GM21390 (cell line): ENCODE results near the gene DLGAP1.

ENCODE experiments used
- ATAC-seq: cut with Tn5 transposase; IDR thresholded peaks from one replicate; pipeline ENCODE4 v1.9.1; 2021; ENCODE audit not compliant: unreplicated experiment

Gene DLGAP1

DNA sequence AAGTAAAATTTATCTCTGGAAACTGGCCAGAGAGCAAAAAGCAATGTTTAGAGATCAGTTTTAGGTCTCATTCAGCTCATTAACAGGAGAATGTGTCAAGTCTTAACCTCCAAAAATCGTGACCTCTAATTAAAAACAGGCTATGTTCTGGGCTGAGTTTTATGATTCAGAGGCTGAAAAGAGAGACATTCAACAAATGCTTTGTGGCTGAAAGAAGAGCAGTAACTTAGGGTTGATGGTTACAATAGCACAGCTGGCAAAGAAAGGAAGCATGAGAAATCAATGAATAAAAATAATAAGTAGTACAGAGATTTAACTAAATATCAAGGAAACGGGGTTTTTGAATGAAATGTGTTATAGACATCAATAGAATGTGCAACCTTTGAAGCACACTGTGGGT, 992.1 kb downstream of the DLGAP1 start:
- no peak for ATAC-seq

DNA sequence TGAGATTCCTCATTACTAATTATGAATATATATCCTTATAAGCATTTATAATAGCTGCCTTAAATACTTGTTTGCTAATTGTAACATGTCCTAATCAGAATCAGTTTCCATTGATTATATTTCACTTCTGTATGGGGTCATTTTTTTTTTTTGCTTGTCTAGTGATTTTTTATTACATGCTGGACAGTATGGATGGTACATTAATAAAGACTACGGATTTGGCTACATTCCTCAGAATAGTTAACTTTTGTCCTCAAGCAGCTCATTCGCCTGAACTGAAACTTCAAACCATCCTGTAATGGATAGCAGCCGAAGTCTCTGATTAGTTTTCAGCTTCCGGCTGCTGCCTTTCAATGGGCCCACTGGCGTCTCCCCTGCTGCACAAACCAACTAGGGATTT, 993.4 kb downstream of the DLGAP1 start:
- no peak for ATAC-seq

DNA sequence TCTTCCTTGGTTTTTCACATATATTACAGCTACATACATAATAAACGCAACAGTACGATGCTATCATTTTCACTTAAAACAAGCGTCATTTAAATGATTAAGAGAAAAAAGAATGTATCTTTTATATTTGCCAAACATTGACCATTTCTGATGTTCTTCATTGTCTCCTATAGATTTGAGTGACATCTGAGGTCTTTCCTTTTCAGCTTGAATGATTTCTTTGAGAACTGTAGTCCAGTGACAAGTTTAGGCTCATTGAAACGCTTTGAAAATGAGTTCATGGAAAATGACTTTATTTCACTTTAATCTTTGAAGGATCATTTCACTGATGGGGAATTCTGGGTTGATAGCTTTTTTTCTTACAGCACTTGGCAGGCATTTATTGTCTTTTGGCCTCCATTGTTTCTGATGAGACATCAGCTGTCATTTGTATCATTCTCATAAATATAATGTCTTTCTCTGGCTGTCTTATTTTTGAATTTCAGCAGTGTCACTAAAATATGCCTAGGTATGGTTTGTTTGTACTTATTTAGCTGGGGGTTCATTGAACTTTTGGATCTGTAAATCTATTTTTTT, 994.2 kb downstream of the DLGAP1 start:
- no peak for ATAC-seq

DNA sequence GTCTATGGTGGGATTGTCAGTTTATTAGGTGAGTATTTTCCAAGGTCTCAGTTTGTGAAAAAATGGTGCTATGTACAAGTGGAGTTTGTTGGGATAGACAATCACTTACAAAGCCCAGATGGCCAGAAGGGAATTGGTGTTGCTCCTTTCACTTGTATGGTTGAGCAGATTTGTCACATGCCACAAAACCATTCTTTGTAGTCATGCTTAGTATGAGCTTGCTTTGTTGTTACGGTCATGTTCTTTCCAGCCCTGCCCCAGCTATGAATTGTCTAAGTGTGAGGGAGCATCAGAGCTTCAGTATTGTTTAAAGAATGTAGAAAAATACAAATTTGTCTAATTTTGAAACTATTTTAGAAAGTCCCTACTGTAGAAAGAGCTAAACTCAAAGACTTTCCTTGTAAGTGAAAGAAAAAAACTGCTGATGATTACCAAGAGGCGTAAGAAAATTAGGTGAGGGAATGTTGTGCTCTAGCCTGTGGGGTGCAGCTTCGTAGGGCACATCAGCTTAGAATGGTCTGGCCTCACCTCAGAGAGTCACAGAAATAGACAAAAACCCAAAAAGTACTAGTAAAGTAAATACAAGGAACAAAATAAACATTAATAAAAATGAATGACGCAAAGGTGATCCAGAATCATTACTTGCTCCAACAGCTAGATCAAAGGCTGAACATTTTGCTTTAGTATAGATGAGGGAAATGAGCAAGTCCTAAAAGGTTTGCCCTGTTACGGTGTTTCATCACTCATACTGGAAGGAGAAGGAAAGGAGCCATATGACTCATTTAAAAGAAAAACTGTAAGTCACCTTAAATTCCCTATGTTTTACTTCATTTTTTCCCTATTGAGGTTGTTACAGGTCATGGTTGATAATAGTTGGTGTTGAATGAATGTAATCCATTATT, 995.9 kb downstream of the DLGAP1 start:
- no peak for ATAC-seq

DNA sequence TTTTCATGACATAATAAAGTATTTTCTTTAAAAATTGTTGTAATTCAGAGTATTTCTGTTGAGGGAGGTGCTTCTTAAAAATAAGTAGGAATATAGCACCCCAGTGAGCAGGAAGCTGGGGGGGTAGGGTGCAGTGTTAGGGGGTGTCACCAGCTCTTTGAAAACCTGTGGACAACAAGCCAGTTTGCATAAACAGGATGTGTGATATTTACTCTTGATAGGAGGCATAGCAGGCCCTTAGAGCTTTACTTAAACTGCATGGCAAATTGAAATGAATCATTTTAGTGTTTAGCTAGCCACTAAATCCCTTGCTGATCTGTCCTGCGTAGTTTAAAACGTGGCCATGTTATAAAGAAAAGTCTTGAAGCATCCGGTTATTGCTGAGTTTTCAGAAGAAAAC, 996.7 kb downstream of the DLGAP1 start:
- no peak for ATAC-seq

DNA sequence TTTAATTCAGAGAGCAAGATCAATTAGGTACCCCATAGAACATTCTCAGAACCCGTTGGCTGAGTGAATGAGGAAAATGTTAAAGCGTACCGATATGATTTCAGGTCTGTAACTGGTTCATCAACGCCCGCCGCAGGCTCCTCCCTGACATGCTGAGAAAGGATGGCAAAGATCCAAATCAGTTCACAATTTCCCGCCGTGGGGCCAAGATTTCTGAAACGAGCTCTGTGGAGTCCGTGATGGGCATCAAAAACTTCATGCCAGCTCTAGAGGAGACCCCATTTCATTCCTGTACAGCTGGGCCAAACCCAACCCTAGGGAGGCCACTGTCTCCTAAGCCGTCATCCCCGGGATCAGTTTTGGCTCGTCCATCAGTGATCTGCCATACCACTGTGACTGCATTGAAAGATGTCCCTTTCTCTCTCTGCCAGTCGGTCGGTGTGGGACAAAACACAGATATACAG, 997.8 kb downstream of the DLGAP1 start:
- ATAC-seq, result no peak

DNA sequence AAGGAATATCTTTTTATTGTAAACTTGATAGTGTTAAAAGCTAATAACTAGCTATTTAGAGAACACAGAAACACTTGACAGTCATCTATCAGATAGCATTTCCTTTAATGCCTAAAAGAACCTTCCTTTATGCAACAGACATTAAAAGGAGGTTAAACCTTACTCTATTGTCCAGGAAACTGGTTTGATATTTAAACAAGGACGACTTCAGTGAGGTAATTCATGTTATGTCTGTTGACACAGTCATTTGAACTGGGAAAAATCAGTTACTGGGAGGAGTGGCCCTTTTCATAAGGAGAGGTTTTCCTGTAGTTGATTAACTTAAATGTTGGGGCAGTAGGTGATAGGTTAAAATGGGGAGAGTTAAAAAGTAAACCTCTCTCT, 998.4 kb downstream of the DLGAP1 start:
- no peak for ATAC-seq

DNA sequence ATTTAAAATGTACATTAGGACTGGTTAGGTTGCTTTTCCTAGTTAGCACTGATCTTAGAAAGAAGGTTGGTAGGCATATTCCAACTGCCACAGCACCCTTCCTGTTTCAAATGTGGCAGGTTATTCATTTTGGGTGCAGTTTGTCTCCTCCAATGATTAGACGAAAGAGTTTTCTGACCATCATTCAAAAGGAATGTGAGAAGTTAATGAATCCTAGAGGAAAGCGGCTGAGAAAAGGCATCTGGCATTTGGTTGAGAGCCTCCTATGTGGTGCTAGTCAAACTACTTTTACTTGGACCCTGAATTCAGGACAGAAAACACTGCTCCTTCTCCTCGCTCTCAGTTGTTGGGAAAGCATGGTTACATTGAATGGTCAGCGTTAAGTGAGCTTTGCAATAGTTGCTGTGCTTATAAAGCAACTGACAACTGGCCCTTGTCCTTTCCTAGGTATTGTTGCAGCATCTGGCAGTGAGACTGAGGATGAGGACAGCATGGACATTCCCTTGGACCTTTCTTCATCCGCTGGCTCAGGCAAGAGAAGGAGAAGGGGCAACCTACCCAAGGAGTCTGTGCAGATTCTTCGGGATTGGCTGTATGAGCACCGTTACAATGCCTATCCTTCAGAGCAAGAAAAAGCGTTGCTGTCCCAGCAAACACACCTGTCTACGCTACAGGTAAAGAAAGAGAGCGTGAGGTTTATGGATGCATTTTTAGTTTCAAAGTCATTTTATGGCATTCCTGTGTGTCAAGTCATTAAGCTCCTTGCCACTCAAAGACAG, 999.0 kb downstream of the DLGAP1 start:
- no peak for ATAC-seq

DNA sequence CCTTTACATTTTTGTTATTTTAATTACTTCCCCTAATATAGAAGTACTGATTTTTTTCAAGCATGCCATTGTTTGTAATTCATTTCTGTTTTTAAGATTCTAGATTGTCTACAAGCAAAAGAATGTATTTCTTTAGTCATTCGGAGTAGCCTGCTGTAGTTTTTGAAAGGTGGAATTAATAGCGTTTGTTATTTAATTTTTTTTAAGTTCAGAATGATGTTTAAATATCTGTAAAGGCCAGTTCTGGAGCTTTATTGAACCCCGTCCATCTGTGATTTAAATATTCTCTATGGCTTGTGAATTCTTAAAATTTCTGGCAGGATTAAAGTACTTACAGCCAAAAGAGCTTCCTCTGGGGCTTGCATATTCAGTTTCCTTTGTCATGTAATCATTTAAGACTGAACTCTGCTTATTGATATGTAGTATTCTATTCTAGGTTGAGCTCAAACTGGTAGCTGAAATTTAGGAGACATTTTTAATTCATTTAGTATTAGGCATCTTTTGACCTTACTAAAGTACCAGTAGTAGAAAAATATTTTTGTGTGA, 999.9 kb downstream of the DLGAP1 start:
- ATAC-seq, result no peak

DNA sequence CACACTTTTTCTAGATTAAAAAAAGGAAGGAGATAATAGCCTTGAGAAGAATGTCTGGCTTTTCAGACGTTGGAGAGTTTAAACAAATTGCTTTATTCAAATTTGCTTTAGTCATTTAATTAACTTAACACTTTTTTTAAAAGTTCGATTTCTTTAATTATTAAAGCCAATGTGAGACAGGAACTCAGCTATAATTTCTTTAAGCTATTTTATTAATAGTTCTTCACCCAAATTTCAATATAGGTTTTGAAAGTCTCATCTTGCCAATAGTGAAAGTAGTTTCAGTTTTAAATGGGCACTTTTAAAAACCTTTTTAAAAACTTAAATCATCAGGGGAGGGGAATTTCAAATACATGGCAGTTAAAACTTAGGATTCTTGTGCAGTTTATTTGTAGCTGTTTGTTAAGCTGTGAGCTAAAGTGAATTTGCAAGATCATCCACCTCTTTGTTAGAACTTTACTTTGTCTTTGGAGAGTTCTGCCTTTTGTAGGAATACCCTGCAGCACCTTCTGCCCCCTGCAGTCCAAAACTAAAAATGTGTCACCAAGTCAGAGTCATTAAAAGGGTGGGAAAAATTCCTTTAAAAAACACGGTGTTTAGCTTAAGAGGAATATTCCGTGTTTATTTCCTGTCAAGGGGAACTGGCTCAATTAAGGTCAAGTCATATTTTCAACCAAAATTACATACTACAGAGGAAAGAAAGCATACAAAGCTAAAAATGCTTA, 1000.6 kb downstream of the DLGAP1 start:
- ATAC-seq, result no peak

DNA sequence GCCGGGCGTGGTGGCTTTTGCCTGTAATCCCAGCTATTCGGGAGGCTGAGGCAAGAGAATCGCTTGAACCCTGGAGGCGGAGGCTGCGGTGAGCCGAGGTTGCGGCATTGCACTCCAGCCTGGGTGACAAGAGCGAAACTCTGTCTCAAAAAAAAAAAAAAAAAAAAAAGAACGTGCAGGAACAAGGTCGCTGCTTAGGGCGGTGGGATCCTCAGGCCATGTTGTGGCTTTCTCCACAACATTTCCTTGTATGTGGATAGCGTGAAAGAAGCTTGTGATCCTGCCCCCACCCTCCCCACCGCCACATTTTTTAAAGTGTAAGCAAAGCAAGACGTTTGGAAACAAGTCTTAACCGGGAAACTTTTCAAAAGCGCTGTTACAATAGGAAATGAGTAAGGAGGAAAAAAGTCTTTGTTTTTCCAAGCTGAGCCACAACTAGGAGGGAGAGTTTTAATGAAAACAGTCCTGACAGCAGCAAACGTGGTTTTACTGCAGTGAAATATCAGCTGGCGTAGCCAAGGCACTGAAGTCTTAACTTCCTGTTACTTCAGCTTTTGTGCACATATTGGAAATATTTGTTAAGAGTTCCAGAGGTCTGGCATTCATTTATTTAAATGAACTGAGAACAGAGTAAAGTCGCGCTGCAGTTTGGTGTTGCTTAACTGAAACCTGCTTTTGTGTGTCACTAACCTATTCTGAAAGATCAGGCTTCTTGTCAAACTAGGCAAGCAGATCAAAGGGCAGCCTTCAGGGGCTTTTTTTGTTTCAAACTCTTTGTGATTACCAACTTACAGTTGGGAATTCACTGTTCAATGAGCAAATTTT, 1001.4 kb downstream of the DLGAP1 start:
- ATAC-seq, result peak; percentile 26

DNA sequence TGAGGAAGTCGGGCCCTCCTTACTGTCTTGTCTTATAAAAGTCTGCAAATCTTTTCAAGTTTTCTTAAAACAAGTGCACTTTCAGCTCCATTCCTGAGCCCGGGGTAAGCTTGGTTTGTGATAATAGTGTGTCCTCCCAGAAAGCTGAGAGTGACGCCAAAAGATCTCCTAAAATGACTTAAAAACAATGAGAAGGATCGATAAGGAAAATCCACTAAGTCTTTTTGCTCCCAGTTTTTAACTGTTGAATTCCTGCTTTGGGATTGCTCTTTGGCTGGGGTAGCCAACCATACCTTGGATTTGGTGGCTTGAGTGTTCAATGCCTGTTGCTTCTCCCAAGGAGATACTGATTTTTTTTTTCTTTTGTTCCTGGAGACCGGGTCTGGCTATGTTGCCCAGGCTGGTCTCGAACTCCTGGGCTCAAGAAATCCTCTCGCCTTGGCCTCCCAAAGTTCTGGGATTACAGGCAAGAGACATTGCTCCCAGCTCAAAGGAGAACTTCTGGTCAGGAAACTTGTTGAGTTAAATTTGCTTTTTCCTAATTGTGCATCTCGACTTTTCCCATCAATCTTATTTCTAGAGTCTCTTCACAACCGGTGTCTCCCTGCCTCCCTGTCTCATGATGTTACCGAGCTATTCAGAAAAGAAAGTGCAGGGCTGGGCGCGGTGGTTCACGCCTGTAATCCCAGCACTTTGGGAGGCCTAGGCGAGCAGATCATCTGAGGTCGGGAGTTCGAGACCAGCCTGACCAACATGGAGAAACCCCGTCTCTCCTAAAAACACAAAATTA, 1002.2 kb downstream of the DLGAP1 start:
- ATAC-seq, result no peak

DNA sequence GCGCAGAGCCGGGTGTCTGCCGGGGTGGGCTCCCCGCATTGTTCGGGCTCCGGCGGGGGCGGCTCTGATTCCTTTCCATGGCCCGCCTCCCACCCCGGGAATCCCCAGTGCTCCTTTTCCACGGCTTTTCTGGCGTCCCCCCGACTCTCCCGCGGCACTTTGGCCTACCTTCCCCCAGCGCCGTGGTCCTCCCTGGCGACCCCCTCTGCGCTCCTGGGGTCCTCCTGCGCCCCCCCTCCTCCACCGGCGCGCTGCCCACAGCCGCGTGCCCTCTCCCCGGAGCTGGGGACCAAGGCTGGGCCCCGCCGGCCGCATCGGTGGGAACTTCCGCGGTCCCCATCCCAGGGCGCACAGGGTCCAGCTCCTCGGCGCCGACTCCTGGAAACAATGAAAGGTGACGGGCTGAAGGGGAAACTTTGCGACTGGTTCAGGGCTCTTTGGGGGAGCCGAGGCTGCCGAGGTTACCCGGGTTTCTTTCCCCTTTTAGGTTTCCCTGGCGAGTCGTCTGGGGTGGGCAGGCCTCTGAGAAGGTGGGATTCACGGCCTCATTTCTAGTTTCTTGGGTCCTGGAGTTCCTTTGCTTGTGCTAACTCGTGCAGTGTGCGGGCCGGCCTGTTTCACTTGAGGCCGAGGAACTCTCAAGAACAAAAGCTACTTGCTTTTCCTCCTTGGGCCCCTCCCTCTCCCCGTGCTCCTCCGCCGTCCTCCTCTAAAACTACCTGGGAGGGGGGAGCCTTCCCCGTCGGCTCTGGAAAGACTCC, 1002.9 kb downstream of the DLGAP1 start:
- no peak for ATAC-seq

DNA sequence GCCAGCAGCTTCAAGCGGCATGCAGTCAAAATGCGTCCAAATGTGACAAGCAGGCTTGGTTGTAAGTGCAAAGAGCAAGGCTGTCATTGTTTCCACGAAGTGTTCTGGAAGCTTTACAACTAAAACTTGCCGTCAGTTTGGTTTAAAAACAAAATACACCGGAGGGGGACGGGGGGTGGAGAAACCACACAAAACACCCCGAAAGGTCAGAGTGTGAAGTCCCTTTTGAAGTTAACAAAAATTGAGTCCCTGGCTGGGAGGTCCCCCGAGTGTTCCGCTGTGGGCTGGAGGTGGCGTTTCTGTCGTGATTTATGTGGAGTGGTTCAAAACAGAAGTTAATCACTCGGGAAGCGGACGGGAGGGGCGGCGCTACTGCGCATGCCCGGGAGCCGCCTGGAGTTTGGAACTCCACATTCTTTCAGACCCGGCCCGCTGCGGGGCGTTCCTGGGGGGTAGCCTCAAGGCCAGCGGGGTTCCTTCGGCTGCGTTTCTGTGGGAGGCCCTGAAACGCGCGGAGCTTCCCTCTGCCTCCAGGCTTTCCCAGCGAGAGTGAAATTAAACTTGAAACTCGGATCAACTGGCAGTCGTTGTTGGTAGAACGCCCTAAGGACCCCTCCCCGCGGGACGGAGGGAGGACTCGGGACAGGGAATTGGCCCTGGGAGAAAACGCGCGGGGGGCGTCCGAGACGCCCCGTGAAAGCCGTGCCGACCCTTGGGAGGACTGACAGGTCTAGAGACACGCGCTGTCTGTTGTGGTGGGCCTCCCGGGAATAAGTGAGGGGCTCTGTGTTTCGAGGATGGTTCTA, 1003.7 kb downstream of the DLGAP1 start:
- no peak for ATAC-seq

DNA sequence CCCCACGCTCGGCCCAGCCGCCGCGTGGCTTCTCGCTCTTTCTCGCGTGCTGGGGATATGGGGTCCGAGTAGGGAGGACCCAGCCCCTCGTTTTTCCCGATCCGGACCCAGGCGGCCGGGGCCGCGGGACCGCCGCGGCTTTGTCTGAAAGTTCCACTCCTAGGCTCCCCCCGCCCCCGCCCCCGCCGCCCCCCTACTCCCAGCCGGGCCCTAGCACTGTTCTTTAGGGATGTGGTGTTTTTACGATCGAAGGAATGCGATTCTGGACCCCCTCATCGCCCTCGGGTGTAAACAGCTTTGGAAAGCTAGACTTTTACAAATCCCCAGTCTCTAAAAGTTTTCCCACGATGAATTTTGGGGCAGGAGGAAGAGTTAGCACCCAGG, 1004.3 kb downstream of the DLGAP1 start:
- ATAC-seq, result no peak

DNA sequence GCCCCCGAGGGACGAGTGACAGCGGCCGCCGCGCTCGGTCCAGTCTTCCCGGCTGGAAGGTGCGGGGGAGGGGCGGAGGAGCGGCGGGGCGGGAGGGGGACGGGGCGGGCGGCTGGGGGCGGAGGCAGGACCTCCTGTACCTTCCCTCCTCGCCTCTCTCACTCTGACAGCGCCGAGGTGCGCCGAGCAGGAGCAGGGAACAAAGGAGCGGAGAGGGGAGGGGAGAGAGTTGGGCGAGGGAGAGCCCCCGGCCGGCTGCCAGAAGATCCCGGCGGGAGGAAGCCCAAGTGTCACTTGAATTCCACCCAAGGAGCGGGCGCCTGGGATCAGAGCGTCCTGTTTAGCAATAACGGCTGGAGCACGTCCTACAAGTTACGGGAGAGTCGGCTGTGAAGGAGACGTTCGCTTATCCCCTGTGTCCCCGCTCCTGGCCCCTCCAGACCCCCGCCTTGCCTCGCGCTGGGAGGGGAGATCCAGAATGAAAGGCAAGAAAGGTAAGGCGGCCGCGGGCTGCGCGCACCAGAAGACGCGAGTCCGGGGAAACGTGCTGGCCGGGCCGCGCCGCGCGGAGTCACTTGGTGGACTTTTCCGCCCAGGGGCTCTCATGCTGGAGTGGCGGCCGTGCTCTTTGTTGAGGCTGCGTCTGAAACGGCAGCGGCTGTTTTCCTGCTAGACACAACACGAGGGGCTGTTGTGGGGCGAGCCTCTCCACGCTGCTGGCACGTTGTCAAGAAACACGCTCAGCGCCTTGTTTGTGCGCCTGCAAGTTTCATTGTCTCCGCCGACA, 1004.9 kb downstream of the DLGAP1 start, which contains the start of gene TGIF1:
TSS of gene TGIF1 (plus strand) at position 161 of the 787 bp plus-strand sequence. CDS start at position 479, 318 bp downstream.
- no peak for ATAC-seq

DNA sequence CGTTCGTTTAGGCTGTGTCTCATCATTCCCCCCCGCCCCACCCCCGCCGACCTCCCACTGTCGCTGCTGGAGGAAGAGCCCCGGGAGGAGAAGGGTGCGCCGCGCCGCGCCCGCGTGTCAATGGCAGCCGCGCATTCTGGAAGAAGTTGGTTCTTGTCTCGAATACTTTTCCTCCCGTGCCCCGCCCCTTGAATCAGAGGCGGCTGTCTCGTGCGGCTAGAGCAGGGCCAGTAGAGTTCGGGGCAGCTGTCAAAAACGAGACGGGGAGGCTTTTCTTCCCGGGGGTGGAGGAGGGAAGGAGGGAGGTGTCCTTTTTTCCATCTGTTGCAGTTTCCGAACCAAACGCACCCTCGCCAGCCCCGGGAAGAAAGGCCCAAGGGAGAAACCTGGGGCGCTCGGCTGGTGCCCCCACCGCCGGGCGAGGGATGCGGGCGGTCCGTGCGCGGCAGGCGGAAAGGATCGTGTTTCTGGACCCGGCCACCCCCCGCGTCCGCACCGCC, 1005.5 kb downstream of the DLGAP1 start:
- ATAC-seq, result no peak
